Calu3 (cell line): ENCODE data around the gene ANKRD42. TPM values are rescaled to one million over a fixed set of nuclear protein-coding genes. Genes with fewer than 3 reads are reported as not detected.

Source experiments
- BruUV-seq: library from RNA; stranded (reverse); fragments of 400-500 nt; replicated peaks from 2 replicates; lab custom pipeline; 2021; lab: Mats Ljungman, UMichigan
- CTCF ChIA-PET: fragments of 300-600 bp; sonication (Branson Sonifier 250); formaldehyde crosslinking; loops from one replicate; lab custom pipeline; 2022; ENCODE audit warnings: antibody characterized with exemption; lab: Charles Lee
- DNase-seq: peaks from one replicate; pipeline ENCODE4 v3.0.0; 2022
- H3K27ac Mint-ChIP-seq: one replicate; pipeline ENCODE4 v1.8.0; 2022; ENCODE audit warnings: mixed read lengths; ENCODE audit not compliant: unreplicated experiment
- H3K27me3 Mint-ChIP-seq: one replicate; pipeline ENCODE4 v1.8.0; 2022; ENCODE audit warnings: mixed read lengths; ENCODE audit not compliant: unreplicated experiment
- H3K36me3 Mint-ChIP-seq: one replicate; pipeline ENCODE4 v1.8.0; 2022; ENCODE audit warnings: mild to moderate bottlenecking, moderate library complexity, mixed read lengths; ENCODE audit not compliant: insufficient read depth, unreplicated experiment
- H3K4me1 Mint-ChIP-seq: one replicate; pipeline ENCODE4 v1.8.0; 2022; ENCODE audit warnings: mild to moderate bottlenecking, low read depth, mixed read lengths; ENCODE audit not compliant: unreplicated experiment
- H3K4me3 Mint-ChIP-seq: one replicate; pipeline ENCODE4 v1.8.0; 2022; ENCODE audit warnings: mild to moderate bottlenecking, low read depth, moderate library complexity, mixed read lengths; ENCODE audit not compliant: unreplicated experiment
- H3K9me3 Mint-ChIP-seq: one replicate; pipeline ENCODE4 v1.8.0; 2022; ENCODE audit warnings: low read depth, mixed read lengths; ENCODE audit not compliant: unreplicated experiment
- intact Hi-C: fragments of 100-400 bp; cut with micrococcal nuclease; formaldehyde crosslinking; loops from one replicate; pipeline ENCODE4 v1.10.0; 2022; ENCODE audit not compliant: unreplicated experiment
- total RNA-seq: library from RNA; stranded (reverse); gene quantifications from 2 replicates; pipeline ENCODE4 v1.2.3, GENCODE V29; 2022
- TF ChIP-seq, protein P1 (sequence below): fragments of 200-600 bp; IDR thresholded peaks from one replicate; pipeline ENCODE4 v1.8.0; 2022; ENCODE audit warnings: antibody characterized with exemption; ENCODE audit not compliant: unreplicated experiment

ANKRD42 gene
- total RNA-seq, 1 experiment from 2014 or later, result 5.2 TPM

DNA sequence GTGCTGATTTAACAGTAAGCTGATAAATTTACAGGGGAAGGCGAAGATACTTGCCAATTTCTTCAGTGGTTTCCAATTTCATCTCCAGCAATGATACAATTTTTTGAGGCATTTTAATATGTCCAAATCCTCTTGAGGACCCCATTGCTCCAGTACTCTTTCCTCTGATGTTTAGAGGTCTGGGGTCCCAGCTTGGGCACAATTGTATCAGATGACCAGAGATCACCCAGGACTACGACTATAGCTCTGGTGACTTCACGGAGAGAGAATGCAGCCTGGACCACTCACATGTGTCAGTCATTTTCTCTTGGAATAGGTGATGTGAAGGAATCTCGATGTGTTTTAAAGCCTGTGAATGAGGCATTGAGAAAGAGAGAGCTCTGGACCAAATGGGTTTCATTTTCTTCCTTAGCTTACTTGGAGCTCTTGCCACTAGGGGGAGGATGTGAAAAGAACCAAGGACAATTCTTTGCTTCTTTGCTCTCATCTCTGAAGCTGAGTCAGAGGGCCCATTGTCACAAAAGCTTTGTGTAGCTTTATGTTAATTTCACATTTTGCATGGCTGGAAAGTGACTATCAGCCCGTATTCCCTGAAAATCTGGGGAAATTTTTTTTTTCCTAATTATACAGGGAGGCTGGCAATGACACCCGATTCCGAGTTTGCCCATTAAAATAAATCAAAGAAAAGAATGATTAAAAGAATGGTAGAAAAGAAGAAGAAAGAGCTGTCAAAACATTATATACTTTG is 99.4 kb downstream of the ANKRD42 start:
- no peaks in the 10 kb centered on the region for H3K9me3 Mint-ChIP-seq
- no peak overlapping the region for H3K4me3 Mint-ChIP-seq
- peaks cover 62% of the 10 kb centered on the region for H3K27me3 Mint-ChIP-seq
- BruUV-seq, result no TSS peak
- peak; percentile 28 for DNase-seq
- no peak overlapping the region for H3K27ac Mint-ChIP-seq
- no peaks in the 10 kb centered on the region for H3K36me3 Mint-ChIP-seq
- TF ChIP-seq, protein P1, sequence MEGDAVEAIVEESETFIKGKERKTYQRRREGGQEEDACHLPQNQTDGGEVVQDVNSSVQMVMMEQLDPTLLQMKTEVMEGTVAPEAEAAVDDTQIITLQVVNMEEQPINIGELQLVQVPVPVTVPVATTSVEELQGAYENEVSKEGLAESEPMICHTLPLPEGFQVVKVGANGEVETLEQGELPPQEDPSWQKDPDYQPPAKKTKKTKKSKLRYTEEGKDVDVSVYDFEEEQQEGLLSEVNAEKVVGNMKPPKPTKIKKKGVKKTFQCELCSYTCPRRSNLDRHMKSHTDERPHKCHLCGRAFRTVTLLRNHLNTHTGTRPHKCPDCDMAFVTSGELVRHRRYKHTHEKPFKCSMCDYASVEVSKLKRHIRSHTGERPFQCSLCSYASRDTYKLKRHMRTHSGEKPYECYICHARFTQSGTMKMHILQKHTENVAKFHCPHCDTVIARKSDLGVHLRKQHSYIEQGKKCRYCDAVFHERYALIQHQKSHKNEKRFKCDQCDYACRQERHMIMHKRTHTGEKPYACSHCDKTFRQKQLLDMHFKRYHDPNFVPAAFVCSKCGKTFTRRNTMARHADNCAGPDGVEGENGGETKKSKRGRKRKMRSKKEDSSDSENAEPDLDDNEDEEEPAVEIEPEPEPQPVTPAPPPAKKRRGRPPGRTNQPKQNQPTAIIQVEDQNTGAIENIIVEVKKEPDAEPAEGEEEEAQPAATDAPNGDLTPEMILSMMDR, result peak; percentile 32
- no peaks in the 10 kb centered on the region for H3K4me1 Mint-ChIP-seq
- CTCF ChIA-PET, result interaction anchor here (0.6 to 2.4 kb wide), 8 partner anchors 9 to 527 kb away, joined by 4 to 24 read pairs (median 5); no protein-coding TSS in a partner anchor
- intact Hi-C loops, result loop anchor here (1.0 to 2.0 kb wide), 2 partner anchors 432 to 523 kb away; no protein-coding TSS in a partner anchor

DNA sequence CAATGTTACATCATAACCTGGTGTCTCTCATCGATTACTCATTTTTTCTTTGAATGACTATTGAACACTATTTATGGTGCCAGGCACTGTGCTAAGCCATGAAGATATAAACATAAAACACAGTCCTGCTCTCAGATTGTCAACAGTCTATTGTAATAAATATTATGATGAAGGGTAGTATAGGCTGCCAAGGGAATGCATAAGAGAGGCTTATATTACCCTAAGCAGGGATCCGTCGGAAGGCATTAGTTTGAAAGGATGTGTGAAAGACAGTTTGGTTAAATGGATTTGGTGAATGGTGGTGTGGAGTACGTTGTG is 99.9 kb downstream of the ANKRD42 start:
- Mint-ChIP-seq H3K9me3 (no peaks in the 10 kb centered on the region), H3K4me3 (no peak overlapping the region), H3K36me3 (no peaks in the 10 kb centered on the region), H3K27me3 (peaks cover 66% of the 10 kb centered on the region), H3K4me1 (no peaks in the 10 kb centered on the region), H3K27ac (no peak overlapping the region)
- CTCF ChIA-PET, result interaction anchor here (0.8 to 2.4 kb wide), 7 partner anchors 10 to 527 kb away, joined by 4 to 24 read pairs (median 5); no protein-coding TSS in a partner anchor
- intact Hi-C loops, result loop anchor here (1.0 to 2.0 kb wide), 2 partner anchors 431 to 523 kb away; no protein-coding TSS in a partner anchor
- no TSS peak for BruUV-seq
- DNase-seq, result no peak
- TF ChIP-seq, protein P1, result no peak

DNA sequence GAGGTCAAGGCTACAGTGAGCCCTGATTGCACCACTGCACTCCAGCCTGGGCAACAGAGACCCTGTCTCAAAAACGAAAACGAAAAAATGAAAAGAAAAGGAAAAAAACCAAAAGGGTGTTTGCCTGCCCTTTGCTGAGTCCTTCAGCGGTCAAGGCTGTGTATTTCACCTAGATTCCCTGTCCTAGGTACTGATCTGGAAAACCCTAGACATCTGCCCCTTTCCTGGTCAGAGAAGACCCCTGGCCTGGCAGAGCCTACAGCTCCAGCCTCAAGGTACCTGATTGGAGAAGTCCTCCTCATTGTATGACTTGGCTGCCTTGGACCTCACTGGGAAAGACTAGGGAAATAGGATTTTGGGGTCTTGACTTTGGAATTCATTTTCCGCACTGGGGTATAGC is 100.7 kb downstream of the ANKRD42 start:
- BruUV-seq, result no TSS peak
- Mint-ChIP-seq H3K27me3 (peaks cover 74% of the 10 kb centered on the region), H3K4me3 (no peak overlapping the region), H3K4me1 (no peaks in the 10 kb centered on the region), H3K9me3 (no peaks in the 10 kb centered on the region), H3K36me3 (no peaks in the 10 kb centered on the region), H3K27ac (no peak overlapping the region)
- no peak for DNase-seq
- CTCF ChIA-PET, result interaction anchor here (2.4 kb wide), 1 partner anchor 430 kb away, joined by 24 read pairs; no protein-coding TSS in a partner anchor
- intact Hi-C loops, result no loop called here
- TF ChIP-seq, protein P1, result no peak

Other genes with a start within 250 kb of the ANKRD42 start
- 1.5 and 2.2 TPM in 2 replicates for gene RAB30, start 121.8 kb upstream of the ANKRD42 start, total RNA-seq
- 45.0 and 48.8 TPM in 2 replicates for gene PCF11, start 36.6 kb upstream of the ANKRD42 start, total RNA-seq
- gene CCDC90B, start 92.7 kb downstream of the ANKRD42 start, total RNA-seq, result 21.8 and 23.3 TPM in 2 replicates